G401 (cell line): ENCODE data around the gene NCAM1. TPM values are rescaled to one million over a fixed set of nuclear protein-coding genes. Genes with fewer than 3 reads are reported as not detected.

Experiments used
- DNase-seq: peaks from one replicate; pipeline ENCODE4 v3.0.0-alpha.2; 2015; ENCODE audit warnings: low spot score
- in situ Hi-C: cut with HindIII; loops from 2 replicates; pipeline ENCODE4 v1.10.0; 2016; ENCODE audit warnings: low sequenced_read_pairs, mixed read lengths
- total RNA-seq: library from RNA; depleted of rRNA; stranded (reverse); fragments of >200 nt; shearing (Covaris generic); gene quantifications from 2 replicates; pipeline ENCODE4 v1.2.3, GENCODE V29; 2014

The NCAM1 gene
- total RNA-seq, 1 experiment from 2014 or later = not detected

- in situ Hi-C loops = no loop called here
- no peak for DNase-seq
Observed at GRCh38 chr11:112966561-112966960, 5.3 kb downstream of the NCAM1 start.

DNA sequence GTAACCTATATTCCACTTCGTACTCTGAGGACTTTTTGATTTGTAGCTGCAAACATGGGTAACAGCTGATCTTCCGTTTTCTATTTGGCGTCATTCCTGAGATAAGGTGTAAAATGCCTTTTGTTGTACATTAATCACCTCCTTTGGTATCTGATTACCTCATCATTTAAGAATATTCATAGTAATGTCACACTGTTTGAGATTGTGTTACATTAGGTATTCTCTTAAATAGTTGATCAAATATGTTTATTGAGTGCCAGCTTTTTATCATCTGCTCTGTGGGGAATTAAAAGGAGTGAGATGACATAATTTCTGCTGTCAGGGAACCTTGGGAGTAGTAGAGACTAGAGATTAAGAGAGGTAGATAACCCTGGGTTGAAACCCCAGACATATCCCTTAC lies 5.9 kb downstream of the NCAM1 start:
- no peak for DNase-seq
- in situ Hi-C loops = no loop called here

GRCh38 chr11:112968941-112969713 lies 7.9 kb downstream of the NCAM1 start:
- DNase-seq = no peak
- in situ Hi-C loops = no loop called here

DNA sequence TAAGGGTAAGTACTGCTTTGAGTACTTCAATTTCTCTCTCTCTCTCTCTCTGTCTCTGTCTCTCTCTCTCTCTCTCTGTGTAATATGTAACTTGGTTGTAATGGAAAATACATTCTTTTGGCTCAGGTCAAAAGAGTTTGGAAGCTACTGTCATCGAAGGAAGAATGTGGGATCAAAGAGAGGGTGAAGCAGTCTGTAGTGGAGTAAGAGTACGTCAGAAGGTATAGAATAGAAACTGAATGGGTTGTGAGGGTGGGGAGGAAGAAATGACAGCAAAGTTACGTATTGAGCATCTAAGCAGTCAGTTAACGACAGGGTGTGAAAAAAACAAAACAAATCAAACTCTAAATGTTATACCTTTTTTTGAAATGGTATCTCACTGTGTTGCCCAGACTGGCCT lies 10.0 kb downstream of the NCAM1 start:
- in situ Hi-C loops = no loop called here
- DNase-seq = no peak

DNA sequence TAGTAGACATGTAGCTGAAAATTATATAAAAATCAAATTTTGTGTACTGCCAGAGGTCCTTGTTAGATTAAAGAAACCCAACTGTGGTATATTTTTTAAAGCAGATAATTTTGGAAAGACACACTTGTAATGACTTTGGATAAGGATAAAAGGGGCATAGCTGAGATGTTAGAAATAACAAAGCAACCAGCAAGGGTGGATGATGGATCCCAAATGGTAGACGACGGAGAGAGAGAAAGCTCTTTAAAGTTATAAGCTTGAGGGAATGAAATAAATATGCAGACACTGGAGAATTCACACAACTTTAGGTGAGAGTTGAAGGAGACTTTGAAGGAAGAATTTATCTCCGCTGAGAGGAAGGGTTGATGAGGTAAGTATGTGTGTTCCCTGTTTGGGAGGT lies 10.6 kb downstream of the NCAM1 start:
- no peak for DNase-seq
- in situ Hi-C loops = no loop called here

DNA sequence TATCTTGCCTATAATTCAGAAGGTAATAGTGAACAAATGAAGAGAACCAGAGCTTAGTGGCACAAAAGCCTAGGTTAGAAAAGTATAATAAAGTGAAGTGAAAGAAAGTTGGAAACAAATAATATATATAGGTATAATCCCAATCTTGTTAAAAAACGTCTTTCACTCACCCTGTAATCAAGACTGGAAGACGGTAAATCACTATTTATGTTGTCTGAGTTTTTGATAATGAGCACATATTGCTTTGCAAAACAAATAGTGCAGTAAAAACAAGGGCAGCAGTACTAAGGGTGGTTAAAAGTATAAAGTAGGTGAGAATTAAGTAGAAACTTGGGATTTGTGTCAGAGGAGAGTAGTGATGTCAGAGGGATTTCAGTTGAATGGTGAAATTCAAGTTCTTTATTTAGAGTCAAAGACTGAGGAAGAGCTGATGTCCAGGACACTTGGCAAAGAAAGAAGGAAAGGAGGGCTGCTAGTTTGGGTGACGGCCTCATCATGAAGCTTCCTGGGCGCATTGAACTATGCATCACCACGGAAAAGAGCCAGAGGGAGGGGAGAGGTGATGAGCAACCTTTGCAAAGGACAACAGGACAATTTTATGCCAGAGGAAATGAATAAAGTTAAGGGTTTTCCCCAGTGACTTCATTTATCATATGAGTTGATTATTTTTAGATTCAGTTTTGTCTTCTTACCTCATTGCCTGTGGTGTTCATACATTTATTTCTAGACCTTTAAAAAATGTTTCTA lies 11.4 kb downstream of the NCAM1 start:
- no peak for DNase-seq
- in situ Hi-C loops = no loop called here

GRCh38 chr11:112975051-112975450 lies 13.8 kb downstream of the NCAM1 start:
- DNase-seq = no peak

GRCh38 chr11:112975493-112975892 lies 14.3 kb downstream of the NCAM1 start:
- no peak for DNase-seq
- in situ Hi-C loops = no loop called here

More at GRCh38 chr11:112975051-112975450, 13.8 kb downstream of the NCAM1 start:
- in situ Hi-C loops = no loop called here

DNA sequence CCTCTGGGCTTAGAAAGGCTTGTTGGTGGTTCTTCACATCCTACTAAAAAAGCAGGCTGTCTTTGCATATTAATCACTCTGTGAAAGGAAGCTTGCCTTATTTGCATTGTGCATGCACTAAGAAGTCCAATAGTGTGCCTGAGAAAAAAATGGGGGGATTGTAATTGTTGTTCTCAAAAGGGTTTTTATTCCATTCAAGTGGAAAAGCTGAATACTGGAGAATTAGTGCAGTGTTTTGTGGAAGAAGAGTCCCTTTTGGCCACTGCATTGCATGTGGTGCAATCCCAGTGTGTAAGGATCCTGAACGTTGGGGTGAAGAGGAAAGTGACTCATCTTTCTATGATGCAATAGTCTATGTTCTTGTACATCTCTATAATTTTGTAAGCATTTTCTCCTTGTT lies 16.5 kb downstream of the NCAM1 start:
- DNase-seq = peak; percentile 47
- in situ Hi-C loops = no loop called here

DNA sequence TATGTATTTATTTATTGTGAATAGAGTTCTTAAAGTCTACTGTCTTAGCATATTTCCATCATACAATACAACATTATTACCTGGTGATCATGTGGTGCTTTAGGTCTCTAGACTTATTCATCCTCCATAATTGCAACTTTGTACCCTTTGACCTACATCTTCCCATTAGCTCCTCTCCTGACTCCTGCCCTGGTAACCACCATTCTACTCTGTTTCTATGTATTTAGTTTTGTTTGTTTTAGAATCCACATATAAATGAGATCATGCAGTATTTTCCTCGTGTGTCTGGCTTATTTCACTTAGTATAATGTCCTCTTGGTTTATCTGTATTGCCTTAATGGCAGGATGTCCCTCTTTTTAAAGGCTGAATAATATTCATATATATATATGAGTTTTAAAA lies 22.7 kb downstream of the NCAM1 start:
- no peak for DNase-seq
- in situ Hi-C loops = no loop called here

GRCh38 chr11:112989198-112989597 lies 28.0 kb downstream of the NCAM1 start:
- in situ Hi-C loops = no loop called here
- DNase-seq = no peak

- in situ Hi-C loops = no loop called here
Observed at GRCh38 chr11:112993808-112994207, 32.6 kb downstream of the NCAM1 start.

DNA sequence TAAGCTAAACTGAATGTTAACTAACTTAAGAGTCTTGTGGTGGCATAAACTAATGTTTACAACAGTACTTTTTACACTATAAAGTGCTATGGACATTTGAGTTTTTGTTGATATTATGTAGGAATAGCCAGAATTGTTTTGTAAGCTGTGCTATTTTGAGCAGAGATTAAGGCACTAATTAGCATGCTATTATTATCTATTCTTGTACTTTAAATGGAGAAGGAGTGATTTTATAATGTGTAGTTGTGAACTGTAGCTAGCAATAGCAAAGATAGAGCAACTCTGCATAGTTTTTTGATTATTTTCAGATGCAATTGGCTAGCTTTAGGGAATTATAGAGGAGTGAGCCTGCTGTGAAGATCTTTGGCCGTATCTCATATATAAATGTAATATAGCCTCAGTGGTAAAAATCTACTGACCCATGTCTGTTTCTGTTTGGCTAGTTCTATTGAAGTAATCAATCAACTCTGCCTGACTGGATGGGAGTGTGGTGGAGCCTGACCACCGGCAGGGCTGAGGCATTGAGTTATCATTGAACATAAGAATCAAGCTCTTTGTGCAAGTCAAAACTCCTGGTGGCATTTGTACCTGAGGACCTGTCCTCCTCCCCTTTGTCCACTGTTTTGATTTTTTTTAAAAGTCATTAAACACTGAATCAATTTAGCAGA lies 34.3 kb downstream of the NCAM1 start:
- no peak for DNase-seq
- in situ Hi-C loops = no loop called here

More at GRCh38 chr11:112993808-112994207, 32.6 kb downstream of the NCAM1 start:
- DNase-seq = no peak

DNA sequence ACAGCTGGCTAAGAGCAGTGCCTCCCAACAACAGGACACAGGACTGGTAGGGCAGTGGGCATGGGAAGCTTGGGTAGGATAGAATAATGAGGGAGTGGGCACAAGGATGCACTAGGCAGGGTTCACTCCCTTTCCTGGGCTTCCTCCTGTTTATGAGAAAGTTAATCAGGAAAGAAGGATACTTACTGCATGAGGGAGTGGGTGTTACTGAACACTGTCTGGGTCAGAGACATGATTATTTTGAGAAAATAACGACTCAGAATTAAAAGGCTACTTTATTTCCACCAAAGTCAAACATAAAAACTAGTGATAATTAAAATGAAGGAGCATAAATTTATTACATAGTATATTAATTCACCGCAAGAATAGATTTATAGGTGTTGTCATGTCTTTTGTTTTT lies 35.8 kb downstream of the NCAM1 start:
- in situ Hi-C loops = no loop called here
- no peak for DNase-seq

- in situ Hi-C loops = no loop called here
Observed at GRCh38 chr11:112997857-112998466, 36.7 kb downstream of the NCAM1 start.

DNA sequence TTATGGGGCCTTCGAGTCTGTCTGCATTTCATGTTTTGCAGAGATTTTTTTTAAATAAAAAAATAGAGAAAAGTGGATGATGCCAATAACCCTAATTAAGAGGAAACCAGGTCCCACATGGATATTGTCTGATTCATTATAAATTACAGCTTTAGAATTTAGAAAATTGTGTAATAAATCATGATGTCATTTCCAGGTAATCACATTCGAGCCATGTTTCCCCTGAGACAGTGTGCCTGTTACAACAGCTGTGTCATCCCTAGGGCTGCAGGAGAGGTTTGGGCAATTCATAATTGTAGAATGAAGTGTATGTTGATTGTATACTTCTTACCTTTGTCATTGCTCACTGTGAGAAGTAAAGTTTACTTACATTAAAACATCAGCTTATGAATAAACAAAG lies 38.3 kb downstream of the NCAM1 start:
- no peak for DNase-seq
- in situ Hi-C loops = no loop called here

More at GRCh38 chr11:112997857-112998466, 36.7 kb downstream of the NCAM1 start:
- DNase-seq = no peak

- DNase-seq = peak; percentile 79
- in situ Hi-C loops = no loop called here
Observed at GRCh38 chr11:113001709-113002108, 40.5 kb downstream of the NCAM1 start.

DNA sequence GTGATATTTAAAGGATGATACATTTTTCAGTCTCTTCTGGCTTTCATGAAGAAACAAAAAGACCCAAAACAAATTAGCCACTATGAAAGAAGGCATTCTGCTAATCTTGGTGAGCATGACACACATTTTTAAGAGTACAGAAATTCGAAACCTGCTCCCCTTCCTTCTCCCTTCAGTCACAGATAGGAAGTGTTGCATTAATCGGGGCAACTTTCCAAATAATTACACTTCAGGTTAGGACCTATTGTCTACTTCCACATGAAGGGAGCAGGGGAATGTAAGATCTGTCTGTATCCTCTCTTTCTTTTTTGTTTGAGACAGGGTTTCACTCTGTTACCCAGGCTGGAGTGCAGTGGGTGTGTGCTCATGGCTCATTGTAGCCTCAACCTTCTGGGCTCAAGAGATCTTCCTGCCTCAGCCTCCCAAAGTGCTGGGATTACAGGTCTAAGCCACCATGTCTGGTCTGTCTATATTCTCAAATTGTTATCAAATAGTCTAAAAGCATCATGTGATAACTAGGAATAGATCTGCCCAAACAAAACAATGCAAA lies 45.8 kb downstream of the NCAM1 start:
- in situ Hi-C loops = no loop called here
- DNase-seq = no peak
